Measurements from ENCODE around the gene OR4F15. TPM values are rescaled to one million over a fixed set of nuclear protein-coding genes. Genes with fewer than 3 reads are reported as not detected.

OR4F15 gene
- polyA plus RNA-seq, 1 donor (not counting 4 experiments of a cell fraction or from before 2014, with no cell fraction given) = not detected

DNA sequence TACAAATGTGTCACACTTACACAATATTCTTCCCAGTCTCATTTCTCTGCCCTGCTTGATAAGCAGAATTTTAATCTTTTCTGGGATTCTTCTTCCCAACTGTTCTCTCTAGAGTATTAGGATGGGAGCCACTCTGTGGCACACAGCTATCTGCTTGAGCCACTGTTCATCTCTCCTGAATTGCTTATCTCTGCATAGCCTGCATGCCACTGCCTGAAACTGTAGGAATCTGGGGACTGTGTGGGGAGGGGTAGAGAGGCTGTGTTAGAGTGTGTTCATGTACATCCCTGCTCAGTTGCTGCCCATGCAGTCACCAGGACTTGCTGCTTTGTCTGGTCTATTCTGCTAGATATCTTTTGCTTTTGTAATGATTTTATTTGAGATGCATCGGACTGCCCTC, 11.0 kb upstream of the OR4F15 start:
- TF ChIP-seq EZH2 (IDR thresholded peaks at IDR 0.05; ENCODE audit: low read length) = no peak
- TF ChIP-seq, protein P1, sequence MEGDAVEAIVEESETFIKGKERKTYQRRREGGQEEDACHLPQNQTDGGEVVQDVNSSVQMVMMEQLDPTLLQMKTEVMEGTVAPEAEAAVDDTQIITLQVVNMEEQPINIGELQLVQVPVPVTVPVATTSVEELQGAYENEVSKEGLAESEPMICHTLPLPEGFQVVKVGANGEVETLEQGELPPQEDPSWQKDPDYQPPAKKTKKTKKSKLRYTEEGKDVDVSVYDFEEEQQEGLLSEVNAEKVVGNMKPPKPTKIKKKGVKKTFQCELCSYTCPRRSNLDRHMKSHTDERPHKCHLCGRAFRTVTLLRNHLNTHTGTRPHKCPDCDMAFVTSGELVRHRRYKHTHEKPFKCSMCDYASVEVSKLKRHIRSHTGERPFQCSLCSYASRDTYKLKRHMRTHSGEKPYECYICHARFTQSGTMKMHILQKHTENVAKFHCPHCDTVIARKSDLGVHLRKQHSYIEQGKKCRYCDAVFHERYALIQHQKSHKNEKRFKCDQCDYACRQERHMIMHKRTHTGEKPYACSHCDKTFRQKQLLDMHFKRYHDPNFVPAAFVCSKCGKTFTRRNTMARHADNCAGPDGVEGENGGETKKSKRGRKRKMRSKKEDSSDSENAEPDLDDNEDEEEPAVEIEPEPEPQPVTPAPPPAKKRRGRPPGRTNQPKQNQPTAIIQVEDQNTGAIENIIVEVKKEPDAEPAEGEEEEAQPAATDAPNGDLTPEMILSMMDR (optimal IDR thresholded peaks at IDR 0.05 in 1 of 3, IDR thresholded peaks at IDR 0.05 in 1 of 3, conservative IDR thresholded peaks at IDR 0.05 in 1 of 3; ENCODE audit: extremely low read depth in 1 of 3, insufficient read depth in 2 of 3, low read length in 3 of 3) = no peak
- Histone ChIP-seq H2AFZ (ENCODE audit: control insufficient read depth, low read length) (no peak overlapping the region), H3K4me3 (ENCODE audit: control insufficient read depth in 2 of 3, extremely low read depth in 1 of 3, insufficient read depth in 2 of 3, low read depth in 1 of 3, low read length in 3 of 3) (no peak overlapping the region), H4K20me1 (ENCODE audit: control insufficient read depth, extremely low read depth, insufficient read depth, low read length) (no peaks in the 10 kb centered on the region), H3K27me3 (ENCODE audit: control insufficient read depth, extremely low read depth, insufficient read depth, low read length) (no peaks in the 10 kb centered on the region), H3K36me3 (ENCODE audit: control insufficient read depth in 2 of 2, extremely low read depth in 1 of 2, insufficient read depth in 2 of 2, low read length in 2 of 2) (no peaks in the 10 kb centered on the region), H3K27ac (ENCODE audit: control insufficient read depth, insufficient read depth, low read length) (no peak overlapping the region), H3K9me1 (ENCODE audit: control insufficient read depth, extremely low read depth, insufficient read depth, low read length) (no peaks in the 10 kb centered on the region), H3K79me2 (ENCODE audit: control insufficient read depth, insufficient read depth, low read length) (no peaks in the 10 kb centered on the region), H3K9me3 (ENCODE audit: control insufficient read depth, low read depth, low read length) (no peaks in the 10 kb centered on the region), H3K4me1 (ENCODE audit: control insufficient read depth, extremely low read depth, insufficient read depth, low read length) (no peaks in the 10 kb centered on the region), H3K4me2 (ENCODE audit: control insufficient read depth, extremely low read depth, insufficient read depth, low read depth, low read length) (no peak overlapping the region), H3K9ac (ENCODE audit: control insufficient read depth, extremely low read depth, insufficient read depth, low read length) (no peak overlapping the region)
- DNase-seq (ENCODE audit: low read depth, low spot score) (no peak), FAIRE-seq (no peak)
- dilution Hi-C loops (cut with MboI; ENCODE audit: extremely low pct_ligation_motif_present, low sequenced_read_pairs) = no loop called here

DNA sequence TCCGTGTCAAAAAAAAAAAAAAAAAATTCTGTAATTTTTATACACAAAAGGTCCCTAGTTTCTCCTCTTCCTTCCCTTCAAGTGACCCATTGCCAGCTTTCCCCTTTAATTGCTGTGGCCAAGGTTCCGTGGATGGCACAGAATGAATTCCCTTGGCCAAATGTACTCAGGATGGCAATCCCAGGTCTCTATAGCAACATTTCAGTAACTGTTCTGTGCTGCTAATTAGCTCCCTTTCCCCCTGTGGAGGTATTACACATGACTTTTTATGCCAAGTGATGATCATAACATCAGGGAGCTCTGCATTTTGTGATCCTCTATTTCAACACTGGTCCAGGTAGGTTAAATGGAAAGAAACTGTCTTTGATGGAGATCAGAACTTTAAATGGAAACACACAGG, 8.8 kb upstream of the OR4F15 start, which contains the start of gene OR4F6:
Gene OR4F6, plus strand, starts transcription at position 301 of the 400 bp plus-strand sequence. CDS start 2,211 bp downstream, outside the sequence.
- Histone ChIP-seq H3K27ac (ENCODE audit: control insufficient read depth, insufficient read depth, low read length) (no peak within 1 kb of the TSS), H2AFZ (ENCODE audit: control insufficient read depth, low read length) (no peak within 1 kb of the TSS), H4K20me1 (ENCODE audit: control insufficient read depth, extremely low read depth, insufficient read depth, low read length) (no peaks in the 10 kb centered on the region), H3K4me2 (ENCODE audit: control insufficient read depth, extremely low read depth, insufficient read depth, low read depth, low read length) (no peak within 1 kb of the TSS), H3K9me1 (ENCODE audit: control insufficient read depth, extremely low read depth, insufficient read depth, low read length) (no peaks in the 10 kb centered on the region), H3K79me2 (ENCODE audit: control insufficient read depth, insufficient read depth, low read length) (no peaks in the 10 kb centered on the region), H3K36me3 (ENCODE audit: control insufficient read depth in 2 of 2, extremely low read depth in 1 of 2, insufficient read depth in 2 of 2, low read length in 2 of 2) (no peaks in the 10 kb centered on the region), H3K9ac (ENCODE audit: control insufficient read depth, extremely low read depth, insufficient read depth, low read length) (no peak within 1 kb of the TSS), H3K4me1 (ENCODE audit: control insufficient read depth, extremely low read depth, insufficient read depth, low read length) (no peaks in the 10 kb centered on the region), H3K9me3 (ENCODE audit: control insufficient read depth, low read depth, low read length) (no peaks in the 10 kb centered on the region), H3K27me3 (ENCODE audit: control insufficient read depth, extremely low read depth, insufficient read depth, low read length) (no peaks in the 10 kb centered on the region), H3K4me3 (ENCODE audit: control insufficient read depth in 2 of 3, extremely low read depth in 1 of 3, insufficient read depth in 2 of 3, low read depth in 1 of 3, low read length in 3 of 3) (no peak within 1 kb of the TSS)
- DNase-seq (ENCODE audit: low read depth, low spot score) (no peak), FAIRE-seq (no peak)
- TF ChIP-seq EZH2 (IDR thresholded peaks at IDR 0.05; ENCODE audit: low read length) = no peak
- TF ChIP-seq, protein P1 (optimal IDR thresholded peaks at IDR 0.05 in 1 of 3, IDR thresholded peaks at IDR 0.05 in 1 of 3, conservative IDR thresholded peaks at IDR 0.05 in 1 of 3; ENCODE audit: extremely low read depth in 1 of 3, insufficient read depth in 2 of 3, low read length in 3 of 3) = no peak
- dilution Hi-C loops (cut with MboI; ENCODE audit: extremely low pct_ligation_motif_present, low sequenced_read_pairs) = no loop called here

Data from keratinocyte (primary cell).